HEK293 (cell line): Measurements from ENCODE around the gene OSBPL10.

Experiments
- CTCF ChIP-seq: fragments of 450-650 bp; formaldehyde crosslinking; IDR thresholded peaks from 2 replicates; pipeline ENCODE4 v1.5.1; 2016; ENCODE audit warnings: missing biosample characterization, missing genetic modification characterization
- REST ChIP-seq: fragments of 450-650 bp; formaldehyde crosslinking; IDR thresholded peaks from 2 replicates; pipeline ENCODE4 v1.5.1; 2016; ENCODE audit warnings: missing biosample characterization, missing genetic modification characterization
- YY1 ChIP-seq: fragments of 450-650 bp; formaldehyde crosslinking; IDR thresholded peaks from 2 replicates; pipeline ENCODE4 v1.5.1; 2018; ENCODE audit warnings: missing biosample characterization, missing genetic modification characterization
- ZBTB20 ChIP-seq: fragments of 450-650 bp; formaldehyde crosslinking; IDR thresholded peaks from 2 replicates; pipeline ENCODE4 v1.5.1; 2016; ENCODE audit warnings: missing biosample characterization, missing genetic modification characterization
- ZBTB49 ChIP-seq: fragments of 450-650 bp; formaldehyde crosslinking; IDR thresholded peaks from 2 replicates; pipeline ENCODE4 v1.5.1; 2016; ENCODE audit warnings: missing biosample characterization, missing genetic modification characterization, low read depth
- ZNF121 ChIP-seq: fragments of 450-650 bp; formaldehyde crosslinking; IDR thresholded peaks from 2 replicates; pipeline ENCODE4 v1.5.1; 2016; ENCODE audit warnings: missing biosample characterization, missing genetic modification characterization
- ZNF302 ChIP-seq: fragments of 450-650 bp; formaldehyde crosslinking; IDR thresholded peaks from 2 replicates; pipeline ENCODE4 v1.5.1; 2016; ENCODE audit warnings: missing biosample characterization, missing genetic modification characterization, low read depth
- ZNF433 ChIP-seq: fragments of 450-650 bp; formaldehyde crosslinking; IDR thresholded peaks from 2 replicates; pipeline ENCODE4 v1.5.1; 2016; ENCODE audit warnings: missing biosample characterization, missing genetic modification characterization, low read depth
- ZNF596 ChIP-seq: fragments of 450-650 bp; IDR thresholded peaks from 2 replicates; pipeline ENCODE4 v1.5.0; 2018; ENCODE audit warnings: missing biosample characterization, mild to moderate bottlenecking, missing genetic modification characterization, moderate library complexity
- ZNF639 ChIP-seq: fragments of 450-650 bp; formaldehyde crosslinking; IDR thresholded peaks from 2 replicates; pipeline ENCODE4 v1.5.1; 2016; ENCODE audit warnings: missing biosample characterization, missing genetic modification characterization
- ZNF785 ChIP-seq: fragments of 450-650 bp; formaldehyde crosslinking; IDR thresholded peaks from 2 replicates; pipeline ENCODE4 v1.5.1; 2016; ENCODE audit warnings: missing biosample characterization, missing genetic modification characterization

GRCh38 chr3:31813197-31813596 is 167.9 kb downstream of the OSBPL10 start:
- no peak for TF ChIP-seq CTCF (tag by site-specific recombination)
- no peak for TF ChIP-seq ZNF639 (tag by site-specific recombination)
- no peak for TF ChIP-seq ZNF121 (tag by site-specific recombination)
- no peak for TF ChIP-seq ZBTB49 (tag by site-specific recombination)
- TF ChIP-seq ZNF433 (tag by site-specific recombination): no peak
- TF ChIP-seq ZNF785: no peak
- TF ChIP-seq ZNF302: no peak
- no peak for TF ChIP-seq ZNF596
- no peak for TF ChIP-seq REST
- no peak for TF ChIP-seq ZBTB20 (tag by site-specific recombination)
- no peak for TF ChIP-seq YY1 (tag by site-specific recombination)
